GM19193 (cell line): ENCODE data around the gene TSC1.

Experiments used
- POLR2A ChIP-seq: IDR thresholded peaks from 4 replicates; pipeline ENCODE4 v1.6.1; 2011; ENCODE audit not compliant: insufficient read depth, insufficient read length; ENCODE audit errors: extremely low read depth

TSC1 gene

DNA sequence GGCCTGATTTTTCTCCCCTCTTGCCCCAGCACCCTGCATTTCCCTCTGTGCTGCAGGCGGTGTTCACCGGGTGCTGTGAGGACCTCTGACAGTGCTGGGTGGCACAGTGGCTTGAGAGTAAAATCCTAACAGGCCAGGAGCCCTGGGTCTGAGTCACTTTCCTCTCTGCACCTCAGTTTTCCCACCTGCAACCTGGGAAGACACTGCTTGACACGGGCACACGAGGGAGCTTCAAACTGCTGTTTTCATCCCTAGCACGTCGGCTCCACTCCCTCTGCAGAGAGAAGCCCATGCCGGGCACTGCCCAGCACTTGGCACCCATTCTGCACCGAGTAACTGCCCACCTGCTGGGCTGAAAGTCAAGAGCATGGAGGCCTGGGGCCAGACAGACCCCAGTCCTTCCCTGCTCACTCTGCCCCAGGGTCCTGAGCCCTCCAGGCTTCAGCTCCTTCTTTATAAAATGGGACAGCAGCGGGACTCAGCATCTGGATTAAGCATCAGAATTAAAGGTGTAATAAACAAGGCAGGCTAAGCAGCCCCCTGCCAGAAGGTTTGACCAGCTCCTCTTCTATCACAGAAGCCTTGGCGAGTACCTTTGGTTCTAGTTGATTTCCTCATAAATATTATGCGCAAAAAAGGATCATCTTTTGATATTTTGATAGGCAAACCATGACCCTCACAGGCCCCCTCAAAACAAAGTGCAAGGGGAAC is 39.2 kb upstream of the TSC1 start:
- TF ChIP-seq POLR2A, result no peak

DNA sequence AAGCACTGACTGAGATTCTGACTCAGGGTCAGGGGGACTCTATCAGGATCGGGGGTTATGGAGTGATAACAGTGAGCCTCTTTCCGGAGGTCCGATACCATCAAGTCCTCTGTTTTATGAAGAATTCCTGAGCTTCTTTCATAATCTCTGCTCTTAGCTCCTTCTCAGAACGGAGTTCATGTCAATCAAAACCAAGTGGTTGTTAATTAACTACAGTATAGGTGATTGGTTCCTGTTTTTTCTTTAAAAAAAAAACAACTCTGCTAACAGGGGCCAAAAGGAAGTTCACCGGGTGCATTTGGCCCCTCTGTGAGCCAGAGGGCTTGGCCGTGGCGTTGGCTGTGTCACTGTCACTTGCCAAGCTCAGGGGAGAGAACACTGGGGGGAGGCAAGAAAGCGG is 38.0 kb upstream of the TSC1 start:
- TF ChIP-seq POLR2A, result peak; percentile 54

DNA sequence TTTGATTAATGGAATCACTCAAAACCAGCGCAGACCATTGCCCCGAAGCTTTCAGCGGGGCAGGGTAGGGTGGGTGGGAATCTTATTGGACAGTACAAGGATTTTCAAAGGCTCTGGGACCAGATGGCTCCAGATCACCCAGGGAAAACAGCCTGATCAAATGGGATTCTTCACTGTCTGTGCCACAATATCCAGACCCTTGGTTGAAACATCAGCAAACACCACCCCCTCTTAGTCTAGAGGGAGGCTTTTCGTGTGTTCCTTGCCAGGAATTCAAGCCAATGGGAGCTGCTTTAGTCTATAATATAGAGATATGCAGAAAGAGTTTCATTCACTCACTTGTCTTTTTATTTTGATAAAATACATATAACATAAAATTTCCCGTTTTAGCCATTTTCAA is 35.7 kb upstream of the TSC1 start:
- TF ChIP-seq POLR2A, result no peak

DNA sequence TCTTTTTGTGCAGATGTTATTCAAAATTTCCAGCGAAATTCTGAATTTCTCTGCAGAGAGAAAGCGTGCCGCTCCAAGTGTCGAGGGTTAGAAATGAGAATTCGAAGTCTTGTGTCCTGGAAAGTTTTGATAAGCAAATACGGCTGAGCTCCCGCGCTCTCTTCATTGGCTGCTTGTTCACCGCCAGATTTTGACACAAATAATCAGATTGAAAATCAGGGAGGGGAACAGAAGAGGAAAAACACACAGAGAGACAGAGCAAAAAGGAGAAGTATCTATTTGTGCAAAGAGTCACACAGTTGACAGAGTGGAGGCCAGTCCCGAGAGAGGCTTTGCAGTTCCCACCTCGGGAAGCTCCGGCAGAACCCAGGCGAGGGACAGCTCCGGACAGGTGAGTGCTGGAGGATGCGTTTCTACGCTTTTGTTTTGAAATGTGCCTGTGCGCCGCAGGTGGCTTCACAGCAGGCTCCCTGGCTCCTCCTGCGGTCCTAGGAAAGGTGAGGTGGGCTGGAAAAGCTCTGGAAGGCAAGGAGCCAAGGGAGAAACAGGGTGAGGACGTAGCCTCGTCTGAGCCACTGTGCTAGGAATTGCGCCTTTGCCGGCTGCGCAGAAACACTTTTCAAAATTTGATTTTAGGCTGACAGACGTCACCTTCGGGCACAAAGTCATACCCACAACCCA is 34.2 kb upstream of the TSC1 start, which contains the start of gene GFI1B:
GFI1B (plus strand) TSS at position 244 of the 681 bp plus-strand sequence. CDS start 7,985 bp downstream, outside the sequence.
- no peak for TF ChIP-seq POLR2A

DNA sequence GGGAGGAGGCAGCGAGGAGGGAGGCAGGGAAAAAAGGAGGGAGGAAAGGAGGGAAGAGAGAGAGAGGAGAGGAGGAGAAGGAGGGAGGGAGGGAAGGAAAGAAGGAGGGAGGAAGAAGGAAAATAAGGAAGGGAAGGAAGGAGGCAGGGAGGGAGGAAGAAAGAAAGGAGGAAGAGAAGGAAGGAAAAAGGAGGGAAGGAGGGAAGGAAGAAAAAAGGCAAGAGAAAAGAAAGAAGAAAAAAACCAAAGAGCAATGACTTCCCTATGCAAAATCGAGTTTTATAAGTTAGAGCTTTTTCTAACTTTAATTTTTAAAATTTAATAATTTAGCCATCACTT is 33.7 kb upstream of the TSC1 start:
- no peak for TF ChIP-seq POLR2A

DNA sequence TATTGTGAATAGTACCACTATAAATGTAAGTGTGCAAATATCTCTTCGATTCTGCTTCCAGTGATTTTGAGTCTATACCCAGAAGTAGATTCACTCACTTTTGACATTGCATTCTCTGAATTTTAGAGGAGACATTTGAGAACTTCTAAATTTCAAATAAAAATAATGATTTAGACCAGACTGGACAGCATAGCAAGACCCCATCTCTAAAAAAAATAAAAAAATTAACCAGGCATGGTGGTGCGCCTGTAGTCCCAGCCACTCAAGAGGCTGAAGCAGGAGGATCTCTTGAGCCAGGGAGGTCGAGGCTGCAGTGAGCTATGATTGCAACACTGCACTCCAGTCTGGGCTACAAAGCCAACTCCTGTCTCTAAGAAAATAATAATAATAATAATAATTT is 32.2 kb upstream of the TSC1 start:
- no peak for TF ChIP-seq POLR2A

DNA sequence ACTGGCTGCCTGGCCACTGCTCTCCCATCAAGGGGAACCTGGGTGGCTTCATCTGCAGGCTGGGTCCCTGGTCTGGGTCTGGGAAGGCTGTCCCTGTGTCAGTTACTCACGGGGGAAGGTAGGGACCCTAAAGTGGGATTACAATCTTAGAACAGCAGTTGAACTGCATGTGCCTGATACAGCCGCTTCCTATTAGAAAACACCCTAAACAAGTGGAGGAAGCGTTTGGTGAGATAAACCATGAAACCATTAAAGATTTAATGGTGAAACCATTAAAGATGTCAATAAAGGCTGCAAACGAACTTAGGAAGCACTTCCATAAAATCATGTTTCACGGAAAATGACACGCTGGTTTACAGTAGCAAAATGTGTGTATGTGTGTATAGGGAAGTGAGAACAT is 31.5 kb upstream of the TSC1 start:
- TF ChIP-seq POLR2A, result no peak

DNA sequence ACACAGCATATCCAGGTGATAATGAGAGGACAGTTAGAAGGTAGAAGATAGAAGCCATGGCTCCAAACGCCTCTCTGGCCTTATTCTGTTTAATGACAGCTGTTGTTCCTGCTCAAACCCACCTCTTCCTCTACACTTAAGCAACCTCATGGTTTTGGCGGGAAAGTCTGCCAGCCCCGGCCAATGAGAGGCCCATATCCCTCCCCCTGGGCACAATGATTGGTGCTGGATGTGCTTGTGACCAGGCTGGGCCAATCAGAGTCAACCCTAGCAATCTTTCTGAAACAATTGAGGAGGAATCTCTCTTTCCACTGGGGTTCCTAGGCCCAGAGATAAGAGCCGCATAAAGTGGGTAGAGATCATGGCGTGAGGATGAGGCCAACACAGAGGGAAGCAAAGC is 29.3 kb upstream of the TSC1 start:
- TF ChIP-seq POLR2A, result no peak

DNA sequence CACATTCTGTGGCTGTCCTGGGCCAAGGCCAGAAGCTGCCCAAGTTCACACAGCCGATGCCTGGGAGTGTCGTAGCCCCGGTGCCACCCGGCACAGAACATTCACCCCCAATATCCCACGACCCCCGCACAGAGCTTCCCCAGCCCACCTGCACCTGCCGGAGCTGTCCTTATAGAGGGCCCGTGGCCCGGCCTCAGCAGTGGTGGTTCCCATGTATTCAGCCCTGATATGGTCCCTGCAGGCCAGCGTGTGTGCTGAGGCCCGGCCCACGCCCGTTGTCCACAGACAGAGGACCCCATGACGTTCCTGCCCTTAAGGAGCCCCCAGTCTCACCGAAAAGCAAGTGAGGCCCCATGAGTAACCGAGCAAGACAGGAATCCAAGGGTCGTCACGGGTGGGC is 28.8 kb upstream of the TSC1 start:
- TF ChIP-seq POLR2A, result no peak

DNA sequence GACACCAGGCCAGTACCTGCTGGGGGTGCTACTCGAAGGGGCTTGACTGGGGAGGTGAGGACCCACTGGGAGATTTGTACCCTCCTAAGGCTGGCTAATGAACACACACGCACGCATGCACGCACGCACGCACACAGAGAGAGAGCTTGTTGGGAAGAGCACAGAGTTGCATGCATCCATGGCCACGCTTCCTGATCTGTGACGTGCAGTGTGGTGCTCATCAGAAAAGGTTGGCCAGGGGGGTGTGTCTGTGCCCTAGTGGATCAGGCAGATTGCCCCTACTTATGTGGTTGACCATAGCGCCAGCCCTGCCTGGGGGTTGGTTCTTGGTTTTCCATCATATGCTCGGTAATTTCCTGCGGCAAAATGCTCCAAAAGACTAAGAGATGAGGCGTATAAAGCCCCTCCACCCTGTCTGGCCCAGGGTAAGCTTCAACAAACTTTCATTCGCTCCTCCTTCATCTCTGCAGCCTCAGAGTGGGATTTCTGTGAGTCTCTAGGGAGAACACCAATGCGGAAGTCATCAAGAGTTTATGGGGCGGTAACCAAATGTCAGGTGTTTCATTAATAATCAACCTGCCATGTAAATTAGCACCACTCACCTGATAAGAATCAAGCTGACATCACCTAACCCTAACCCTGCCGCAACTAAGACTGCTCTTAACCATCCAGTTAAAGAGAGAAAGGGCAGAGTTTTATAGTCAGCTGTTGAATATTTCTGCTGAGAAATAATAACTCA is 26.1 kb upstream of the TSC1 start:
- no peak for TF ChIP-seq POLR2A

DNA sequence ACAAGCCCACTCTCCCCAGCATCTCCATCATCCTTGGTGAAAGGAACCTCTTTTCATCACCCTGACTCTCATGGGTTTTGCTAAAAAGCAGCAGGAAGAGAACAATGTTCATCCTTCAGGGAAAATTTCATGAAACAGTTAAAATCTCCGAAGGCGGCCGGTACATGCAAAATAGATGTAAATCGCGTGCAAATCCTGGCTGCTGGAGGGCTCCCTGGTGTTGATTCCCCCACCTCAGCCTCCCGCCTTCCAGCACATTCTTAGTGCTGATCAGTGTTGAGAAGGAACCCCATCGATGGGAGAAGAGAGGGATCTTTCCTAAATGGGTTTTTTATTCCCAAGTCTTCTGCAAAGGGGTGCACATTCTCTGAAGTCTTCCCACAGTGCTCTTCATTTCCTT is 25.4 kb upstream of the TSC1 start:
- TF ChIP-seq POLR2A, result no peak

DNA sequence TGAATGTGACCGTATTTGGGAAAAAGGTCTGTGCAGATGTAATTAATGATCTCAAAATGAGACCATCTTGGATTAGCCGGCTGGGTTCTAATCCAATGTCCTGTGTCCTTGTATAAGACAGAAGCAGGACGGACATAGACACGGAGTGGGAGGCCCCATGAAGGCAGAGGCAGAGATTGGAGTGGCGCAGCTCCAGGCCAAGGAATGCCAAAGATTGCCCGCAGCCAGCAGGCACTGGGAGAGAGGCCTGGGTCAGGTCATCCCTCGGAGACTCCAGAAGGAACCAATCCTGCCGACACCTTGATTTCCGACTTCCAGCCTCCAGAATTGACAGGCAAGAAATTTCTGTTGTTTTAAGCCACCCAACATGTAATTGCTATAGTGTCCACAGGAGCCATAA is 21.1 kb upstream of the TSC1 start:
- no peak for TF ChIP-seq POLR2A

DNA sequence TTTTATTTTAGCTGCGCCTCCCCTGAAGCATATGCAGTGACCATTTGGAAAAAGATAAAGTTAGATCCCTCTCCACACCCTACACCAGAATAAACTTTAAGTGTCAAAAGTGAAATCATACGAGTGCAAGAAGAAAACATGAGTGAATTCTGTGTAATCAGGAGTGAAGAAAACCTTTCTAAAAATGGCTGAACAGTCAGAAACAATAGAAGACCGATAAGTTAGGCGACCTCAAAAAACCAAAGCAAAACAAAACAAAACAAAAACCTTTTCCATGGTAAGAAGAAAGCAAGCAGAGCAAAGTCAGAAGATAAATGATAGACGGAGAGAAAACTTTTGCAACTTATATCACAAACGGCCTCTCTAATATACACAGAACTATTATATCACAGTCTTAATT is 16.6 kb upstream of the TSC1 start:
- no peak for TF ChIP-seq POLR2A

DNA sequence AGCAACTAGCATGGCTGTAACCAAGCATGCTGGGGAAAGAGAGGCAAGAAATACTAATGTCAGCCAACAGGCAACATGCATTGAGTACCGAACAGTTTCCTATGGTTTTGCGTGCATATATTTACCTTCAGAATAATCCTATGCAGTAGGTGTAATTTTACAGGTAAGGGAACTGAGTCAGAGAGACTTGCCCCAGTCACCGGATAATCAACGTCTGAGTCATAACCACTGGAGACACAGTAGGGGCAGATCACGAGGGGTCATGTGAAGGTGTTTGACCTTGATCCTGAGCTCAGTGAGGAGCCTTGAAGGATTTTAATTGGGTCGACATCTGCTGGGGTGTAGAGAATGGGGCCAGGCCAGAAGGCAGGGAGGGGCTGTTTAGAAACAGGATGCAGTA is 13.4 kb upstream of the TSC1 start:
- no peak for TF ChIP-seq POLR2A

DNA sequence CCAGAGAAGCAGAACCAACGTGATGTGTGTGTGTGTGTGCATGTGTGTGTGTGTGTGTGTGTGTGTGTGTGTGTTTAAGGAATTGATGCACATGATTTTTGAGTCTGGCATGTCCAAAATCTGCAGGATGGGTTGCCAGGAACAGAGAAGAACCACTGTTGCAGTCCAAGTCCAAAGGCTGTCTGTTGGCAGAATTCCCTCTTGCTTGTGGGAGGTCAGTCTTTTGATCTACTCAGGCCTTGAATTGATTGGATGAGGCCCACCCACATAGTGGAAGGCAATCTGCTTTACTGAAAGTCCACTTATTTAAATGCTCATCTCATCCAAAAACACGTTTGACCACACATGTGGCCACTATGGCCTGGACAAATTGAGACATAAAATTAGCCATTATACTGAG is 11.4 kb upstream of the TSC1 start:
- no peak for TF ChIP-seq POLR2A

DNA sequence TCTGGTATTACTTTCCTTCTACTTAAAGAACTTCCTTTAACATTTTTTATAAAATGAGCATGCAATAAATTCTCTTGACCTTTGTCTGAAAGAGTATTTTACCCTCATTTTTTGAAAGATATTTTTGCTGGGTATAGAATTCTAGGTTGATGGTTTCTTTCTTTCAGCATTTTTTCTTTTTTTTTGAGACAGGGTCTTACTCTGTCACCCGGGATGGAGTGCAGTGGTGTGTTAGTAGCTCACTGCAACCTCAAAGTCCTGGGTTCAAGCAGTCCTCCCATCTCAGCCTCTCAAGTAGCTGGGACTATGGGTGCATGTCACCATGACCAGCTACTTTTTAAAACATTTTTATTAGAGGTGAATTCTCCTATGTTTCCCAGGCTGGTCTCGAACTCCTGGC is 10.7 kb upstream of the TSC1 start:
- no peak for TF ChIP-seq POLR2A
